ENCODE results near the gene RASD2.

- TF ChIP-seq CTCF (conservative IDR thresholded peaks at IDR 0.05; ENCODE audit: low read length), result no peak
- TF ChIP-seq EZH2phosphoT487 (IDR thresholded peaks at IDR 0.05; ENCODE audit: borderline replicate concordance, low read depth, low read length), result no peak
Measured at GRCh38 chr22:35578836-35579575, 38.4 kb downstream of the RASD2 start.

All from OCI-LY7 (cell line).